SU-DHL-6 (cell line): ENCODE results near the gene PDIA5.

Source experiments
- H2AFZ ChIP-seq: fragments of 200-600 bp; sonication (generic); 2 replicates; pipeline ENCODE4 v1.6.1; 2014; ENCODE audit warnings: low read depth, mild to moderate bottlenecking, moderate library complexity, mixed read lengths, antibody characterized with exemption, low read length; ENCODE audit not compliant: severe bottlenecking
- H3F3A ChIP-seq: fragments of 200-600 bp; shearing (Covaris generic); 2 replicates; pipeline ENCODE4 v1.6.0; 2016; ENCODE audit warnings: antibody characterized with exemption, mild to moderate bottlenecking; ENCODE audit not compliant: insufficient read depth
- H3K27ac ChIP-seq: fragments of 200-600 bp; sonication (generic); 2 replicates; pipeline ENCODE4 v1.5.1; 2016; ENCODE audit warnings: low read depth, mild to moderate bottlenecking, low read length, moderate library complexity, mixed read lengths
- H3K27me3 ChIP-seq: fragments of 200-600 bp; sonication (generic), shearing (Covaris generic); 2 replicates; pipeline ENCODE4 v1.6.0; 2014; ENCODE audit warnings: mild to moderate bottlenecking, low read length
- H3K36me3 ChIP-seq: fragments of 200-600 bp; sonication (generic); 2 replicates; pipeline ENCODE4 v1.6.1; 2014; ENCODE audit warnings: mild to moderate bottlenecking, low read length, mixed read lengths
- H3K4me2 ChIP-seq: fragments of 300-600, 200-600 bp; shearing (Covaris generic), sonication (generic); 2 replicates; pipeline ENCODE4 v1.6.0; 2014; ENCODE audit warnings: low read length, low read depth, mild to moderate bottlenecking; ENCODE audit not compliant: poor library complexity, severe bottlenecking
- H3K4me3 ChIP-seq: fragments of 200-600 bp; sonication (generic); 2 replicates; pipeline ENCODE4 v1.5.1; 2014; ENCODE audit warnings: antibody characterized with exemption, low read length, mild to moderate bottlenecking, mixed read lengths; ENCODE audit not compliant: insufficient read depth, poor library complexity, severe bottlenecking
- H3K79me2 ChIP-seq: fragments of 200-600 bp; sonication (generic); 2 replicates; pipeline ENCODE4 v1.6.1; 2014; ENCODE audit warnings: mild to moderate bottlenecking, low read length, moderate library complexity; ENCODE audit not compliant: insufficient read depth
- H3K9ac ChIP-seq: fragments of 200-600 bp; sonication (generic); 2 replicates; pipeline ENCODE4 v1.7.0; 2014; ENCODE audit warnings: mild to moderate bottlenecking, low read length
- H3K9me2 ChIP-seq: fragments of 200-600 bp; sonication (generic); replicated peaks from 2 replicates; pipeline ENCODE4 v1.6.1; 2014; ENCODE audit warnings: low read length; ENCODE audit not compliant: insufficient read depth
- H3K9me3 ChIP-seq: fragments of 200-600 bp; sonication (generic); 2 replicates; pipeline ENCODE4 v1.6.1; 2014; ENCODE audit warnings: low read length, mixed read lengths; ENCODE audit not compliant: insufficient read depth
- H4K20me1 ChIP-seq: fragments of 200-600 bp; sonication (generic); 2 replicates; pipeline ENCODE4 v1.6.1; 2014; ENCODE audit warnings: low read depth, mild to moderate bottlenecking, antibody characterized with exemption, low read length, moderate library complexity, mixed read lengths
- EZH2phosphoT487 ChIP-seq: fragments of 200-600 bp; sonication (generic), shearing (Covaris generic); conservative IDR thresholded peaks from 2 replicates; pipeline ENCODE4 v1.6.1; 2018; ENCODE audit warnings: mild to moderate bottlenecking, antibody characterized with exemption, low read length, moderate library complexity, mixed read lengths
- TF ChIP-seq, protein P1 (sequence below): fragments of 200-600 bp; sonication (generic); IDR thresholded peaks from one replicate; pipeline ENCODE4 v1.5.1; 2017; ENCODE audit warnings: antibody characterized with exemption, mild to moderate bottlenecking, low read length, moderate library complexity; ENCODE audit not compliant: insufficient read depth, poor library complexity, severe bottlenecking

PDIA5 gene

DNA sequence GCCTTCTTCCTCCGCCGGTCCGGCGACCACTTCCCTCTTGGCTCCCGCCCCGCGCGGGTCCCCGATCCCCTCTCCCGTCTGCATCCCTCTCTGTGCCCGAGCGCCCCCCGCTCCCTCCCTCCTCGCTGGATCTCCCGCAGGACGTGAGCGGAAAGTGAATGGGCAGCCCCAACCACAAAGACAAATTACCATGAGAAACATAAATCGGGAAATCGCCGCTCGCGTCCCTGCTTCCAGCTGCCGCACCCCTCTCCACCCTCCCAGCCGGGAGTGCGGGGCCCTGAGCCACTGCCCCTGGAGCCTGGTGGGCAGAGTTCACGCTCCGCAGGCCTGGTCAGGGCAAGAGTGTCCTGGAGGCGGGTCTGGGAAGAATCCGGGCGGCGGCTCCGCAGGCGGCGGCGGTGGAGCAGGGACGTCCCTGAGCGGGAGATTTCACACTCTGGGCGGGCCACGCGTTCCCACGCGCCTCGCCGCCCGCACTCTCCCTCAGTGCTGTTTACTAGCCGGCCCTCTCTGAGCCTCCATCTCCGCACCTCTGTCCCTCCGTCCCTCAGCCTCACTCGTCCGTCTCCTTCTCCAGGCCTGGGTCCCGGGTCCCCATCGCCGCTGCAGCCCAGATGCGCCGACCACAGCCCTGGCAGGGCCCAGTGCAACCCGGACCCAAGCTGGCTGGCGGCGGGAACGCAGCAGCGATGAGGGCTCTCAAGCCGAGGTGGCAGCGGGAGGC is 40.1 kb upstream of the PDIA5 start:
- Histone ChIP-seq H3K27ac (no peak overlapping the region), H3K79me2 (no peaks in the 10 kb centered on the region), H2AFZ (no peak overlapping the region), H4K20me1 (no peaks in the 10 kb centered on the region), H3K4me2 (no peak overlapping the region), H3F3A (no peaks in the 10 kb centered on the region), H3K9me3 (no peaks in the 10 kb centered on the region), H3K27me3 (peaks cover 4% of the 10 kb centered on the region; the same call in 1 of the 2 replicates), H3K9ac (no peak overlapping the region), H3K4me3 (no peak overlapping the region), H3K9me2 (no peaks in the 10 kb centered on the region), H3K36me3 (no peaks in the 10 kb centered on the region)
- TF ChIP-seq, protein P1, sequence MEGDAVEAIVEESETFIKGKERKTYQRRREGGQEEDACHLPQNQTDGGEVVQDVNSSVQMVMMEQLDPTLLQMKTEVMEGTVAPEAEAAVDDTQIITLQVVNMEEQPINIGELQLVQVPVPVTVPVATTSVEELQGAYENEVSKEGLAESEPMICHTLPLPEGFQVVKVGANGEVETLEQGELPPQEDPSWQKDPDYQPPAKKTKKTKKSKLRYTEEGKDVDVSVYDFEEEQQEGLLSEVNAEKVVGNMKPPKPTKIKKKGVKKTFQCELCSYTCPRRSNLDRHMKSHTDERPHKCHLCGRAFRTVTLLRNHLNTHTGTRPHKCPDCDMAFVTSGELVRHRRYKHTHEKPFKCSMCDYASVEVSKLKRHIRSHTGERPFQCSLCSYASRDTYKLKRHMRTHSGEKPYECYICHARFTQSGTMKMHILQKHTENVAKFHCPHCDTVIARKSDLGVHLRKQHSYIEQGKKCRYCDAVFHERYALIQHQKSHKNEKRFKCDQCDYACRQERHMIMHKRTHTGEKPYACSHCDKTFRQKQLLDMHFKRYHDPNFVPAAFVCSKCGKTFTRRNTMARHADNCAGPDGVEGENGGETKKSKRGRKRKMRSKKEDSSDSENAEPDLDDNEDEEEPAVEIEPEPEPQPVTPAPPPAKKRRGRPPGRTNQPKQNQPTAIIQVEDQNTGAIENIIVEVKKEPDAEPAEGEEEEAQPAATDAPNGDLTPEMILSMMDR, result no peak
- no peak for TF ChIP-seq EZH2phosphoT487

DNA sequence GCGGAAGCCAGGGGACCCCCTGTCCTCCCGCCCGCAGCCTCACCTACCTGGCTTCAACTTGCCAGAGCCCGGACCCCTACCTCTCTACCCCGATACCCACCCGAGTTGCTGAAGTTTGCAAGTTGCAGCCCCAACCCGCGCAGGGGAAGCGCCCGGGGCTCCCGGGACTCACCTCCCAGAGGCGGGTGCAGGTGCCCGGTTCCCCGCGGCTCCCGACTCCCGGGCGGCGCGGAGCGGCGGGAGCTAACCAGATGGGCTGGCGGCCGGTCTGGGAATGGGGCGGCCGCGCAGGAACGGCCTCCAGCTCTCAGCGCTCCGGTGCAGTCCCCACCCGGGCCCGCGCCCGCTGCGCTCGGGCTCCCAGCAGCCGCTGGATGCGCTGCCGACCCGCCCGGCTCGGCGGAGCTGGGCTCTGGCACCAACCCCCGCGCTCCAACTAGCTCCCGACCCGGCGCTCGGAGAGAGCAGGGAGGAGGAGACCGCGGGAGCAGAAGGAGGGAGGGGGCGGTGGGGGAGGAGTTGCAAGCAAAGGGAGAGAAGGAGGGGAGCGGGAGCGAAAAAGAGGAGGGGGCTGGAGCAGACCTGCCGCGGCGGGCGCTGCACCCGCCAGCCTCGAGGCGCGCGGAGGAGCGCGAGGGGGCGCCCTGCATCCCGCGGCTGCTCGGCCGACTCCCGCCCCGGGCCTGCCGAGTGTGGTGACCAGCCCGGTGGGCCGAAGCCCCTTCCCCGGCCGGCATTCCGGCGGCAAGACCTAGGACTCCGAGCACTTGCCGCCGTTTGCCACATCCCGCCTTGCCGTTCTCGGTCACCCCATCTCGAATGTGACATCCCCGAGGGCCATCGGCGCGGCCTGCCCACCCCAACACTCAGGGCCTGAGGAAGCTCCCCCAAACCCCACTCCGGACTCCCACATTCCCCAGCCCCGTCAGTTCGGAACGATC is 39.3 kb upstream of the PDIA5 start, which contains the start of gene SEMA5B:
Gene SEMA5B (minus strand): TSS at position 472 of the 941 bp plus-strand sequence. CDS start 66,500 bp downstream, outside the sequence.
- no peaks in the 10 kb centered on the region for H4K20me1 ChIP-seq
- no peaks in the 10 kb centered on the region for H3K9me2 ChIP-seq
- peaks cover 4% of the 10 kb centered on the region; the same call in 1 of the 2 replicates for H3K27me3 ChIP-seq
- H3K4me2 ChIP-seq, result peak within 1 kb of the TSS; percentile 43
- H3K36me3 ChIP-seq, result no peaks in the 10 kb centered on the region
- no peak for TF ChIP-seq EZH2phosphoT487
- TF ChIP-seq, protein P1, result no peak
- no peaks in the 10 kb centered on the region for H3K9me3 ChIP-seq
- peak within 1 kb of the TSS; percentile 29 for H3K4me3 ChIP-seq
- H3K79me2 ChIP-seq, result no peaks in the 10 kb centered on the region
- peak within 1 kb of the TSS; percentile 74 for H2AFZ ChIP-seq
- no peak within 1 kb of the TSS; the same call in 1 of the 2 replicates for H3K9ac ChIP-seq
- H3F3A ChIP-seq, result no peaks in the 10 kb centered on the region
- H3K27ac ChIP-seq, result no peak within 1 kb of the TSS

DNA sequence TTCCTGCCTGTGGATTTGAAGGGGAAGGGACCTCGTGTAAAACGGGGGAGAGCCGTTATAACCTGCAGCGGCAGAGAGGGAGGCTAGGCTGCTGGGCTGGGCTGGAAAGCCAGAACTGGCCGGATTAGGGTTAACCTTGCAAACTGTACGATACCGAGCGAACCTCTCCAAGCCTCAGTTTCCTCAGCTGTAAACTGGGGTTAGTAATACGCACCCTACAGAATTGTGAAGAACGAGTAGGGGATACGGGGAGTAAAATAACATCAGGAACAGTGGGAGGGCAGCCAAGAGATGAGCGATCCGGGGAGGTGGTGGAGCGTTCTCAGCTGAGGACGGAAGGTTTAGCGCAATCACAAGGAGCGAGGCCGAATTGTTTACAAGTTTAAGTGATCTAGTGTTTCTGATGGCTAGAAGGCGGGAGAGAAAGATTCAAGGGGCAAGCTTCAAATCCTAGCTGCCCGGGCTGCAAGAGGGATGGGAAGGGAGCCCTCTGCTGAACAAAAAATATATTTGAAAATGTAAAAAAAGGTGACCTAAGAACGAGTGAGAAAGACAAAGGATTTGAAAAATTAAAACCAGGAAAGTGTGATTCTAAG is 38.5 kb upstream of the PDIA5 start:
- Histone ChIP-seq H3K4me2 (peak overlapping the region; percentile 43), H2AFZ (peak overlapping the region; percentile 74), H3K27ac (no peak overlapping the region), H3K9me2 (no peaks in the 10 kb centered on the region), H3F3A (no peaks in the 10 kb centered on the region), H3K9me3 (no peaks in the 10 kb centered on the region), H3K79me2 (no peaks in the 10 kb centered on the region), H4K20me1 (no peaks in the 10 kb centered on the region), H3K9ac (no peak overlapping the region; the same call in 1 of the 2 replicates), H3K36me3 (no peaks in the 10 kb centered on the region), H3K27me3 (peaks cover 4% of the 10 kb centered on the region; the same call in 1 of the 2 replicates), H3K4me3 (peak overlapping the region; percentile 29)
- TF ChIP-seq, protein P1, result no peak
- 0 out of 2 replicates have a peak, but pooled peaks have one; percentile 43 for TF ChIP-seq EZH2phosphoT487
